Neutrophil (primary cell): ENCODE measurements around the gene ODR4.

Source experiments
- H3K27ac ChIP-seq: fragments of 200-600 bp; sonication (generic); 2 replicates; pipeline ENCODE4 v1.5.1; 2016; ENCODE audit warnings: mild to moderate bottlenecking, moderate library complexity
- H3K27me3 ChIP-seq: fragments of 200-600 bp; sonication (generic); 2 replicates; pipeline ENCODE4 v1.6.0; 2016; ENCODE audit warnings: mild to moderate bottlenecking
- H3K36me3 ChIP-seq: fragments of 200-600 bp; sonication (generic); 2 replicates; pipeline ENCODE4 v1.5.1; 2017
- H3K4me1 ChIP-seq, 2 experiments: fragments of 200-600 bp in 1 of 2; sonication (generic) in 1 of 2; 1 replicate in 1 of 2; 2 replicates in 1 of 2; pipeline versions ENCODE4 v1.5.1 to v1.6.1; 2013 to 2016; ENCODE audit warnings: low read depth in 1 of 2, low read length in 1 of 2, mild to moderate bottlenecking in 1 of 2, moderate library complexity in 1 of 2; ENCODE audit not compliant: control insufficient read depth in 1 of 2, insufficient read depth in 1 of 2
- H3K4me3 ChIP-seq, 2 experiments: fragments of 200-600 bp in 1 of 2; sonication (generic) in 1 of 2; 1 replicate in 1 of 2; 2 replicates in 1 of 2; pipeline ENCODE4 v1.5.1; 2013 to 2016; ENCODE audit warnings: low read depth in 1 of 2, low read length in 1 of 2, mild to moderate bottlenecking in 1 of 2, moderate library complexity in 1 of 2
- H3K9me3 ChIP-seq: fragments of 200-600 bp; sonication (generic); 2 replicates; pipeline ENCODE4 v1.5.1; 2016
- CTCF ChIP-seq: fragments of 200-600 bp; sonication (generic); IDR thresholded peaks from 2 replicates; pipeline ENCODE4 v1.5.1; 2016; ENCODE audit warnings: antibody characterized with exemption

Gene ODR4

GRCh38 chr1:186413319-186413718 lies 37.7 kb downstream of the ODR4 start:
- H3K27me3 ChIP-seq, result no peaks in the 10 kb centered on the region
- H3K4me3 ChIP-seq, result no peak overlapping the region
- H3K27ac ChIP-seq, result no peak overlapping the region
- peaks cover 23% of the 10 kb centered on the region for H3K36me3 ChIP-seq
- no peaks in the 10 kb centered on the region for H3K9me3 ChIP-seq
- H3K4me1 ChIP-seq, result no peaks in the 10 kb centered on the region
- no peak for TF ChIP-seq CTCF

GRCh38 chr1:186418503-186418902 lies 42.9 kb downstream of the ODR4 start:
- Histone ChIP-seq H3K36me3 (peaks cover 12% of the 10 kb centered on the region), H3K27me3 (no peaks in the 10 kb centered on the region), H3K27ac (no peak overlapping the region), H3K4me1 (no peaks in the 10 kb centered on the region), H3K9me3 (no peaks in the 10 kb centered on the region), H3K4me3 (no peak overlapping the region)
- TF ChIP-seq CTCF, result no peak

- Histone ChIP-seq H3K4me3 (no peak overlapping the region), H3K36me3 (peaks cover 9% of the 10 kb centered on the region), H3K27ac (no peak overlapping the region), H3K27me3 (no peaks in the 10 kb centered on the region), H3K9me3 (no peaks in the 10 kb centered on the region), H3K4me1 (no peaks in the 10 kb centered on the region)
- no peak for TF ChIP-seq CTCF
These were observed 44.7 kb downstream of the ODR4 start for GRCh38 chr1:186420311-186420710.

- no peaks in the 10 kb centered on the region for H3K4me1 ChIP-seq
- H3K36me3 ChIP-seq, result peaks cover 9% of the 10 kb centered on the region
- no peak overlapping the region for H3K4me3 ChIP-seq
- no peak overlapping the region for H3K27ac ChIP-seq
- no peaks in the 10 kb centered on the region for H3K27me3 ChIP-seq
- no peak for TF ChIP-seq CTCF
- H3K9me3 ChIP-seq, result no peaks in the 10 kb centered on the region
These were observed 45.3 kb downstream of the ODR4 start for GRCh38 chr1:186420923-186421322.

- Histone ChIP-seq H3K4me3 (no peak overlapping the region), H3K27ac (no peak overlapping the region), H3K9me3 (no peaks in the 10 kb centered on the region), H3K4me1 (no peaks in the 10 kb centered on the region), H3K27me3 (no peaks in the 10 kb centered on the region), H3K36me3 (peaks cover 9% of the 10 kb centered on the region)
- no peak for TF ChIP-seq CTCF
These were observed 45.8 kb downstream of the ODR4 start for GRCh38 chr1:186421446-186421845.

- H3K4me1 ChIP-seq, result no peaks in the 10 kb centered on the region
- H3K27ac ChIP-seq, result no peak overlapping the region
- H3K27me3 ChIP-seq, result no peaks in the 10 kb centered on the region
- no peaks in the 10 kb centered on the region for H3K36me3 ChIP-seq
- no peak for TF ChIP-seq CTCF
- no peak overlapping the region for H3K4me3 ChIP-seq
- H3K9me3 ChIP-seq, result no peaks in the 10 kb centered on the region
These were observed 48.9 kb downstream of the ODR4 start for GRCh38 chr1:186424539-186424938.
